GM23338 (cell line): Measurements from ENCODE around the gene DET1. TPM values are rescaled to one million over a fixed set of nuclear protein-coding genes. Genes with fewer than 3 reads are reported as not detected.

Source experiments
- ATAC-seq: fragments of 200-7000 bp; cut with Tn5 transposase; 3 replicates; pipeline ENCODE4 v1.9.1; 2020
- DNase-seq: peaks from one replicate; pipeline ENCODE4 v3.0.0-alpha.2; 2015; ENCODE audit warnings: low spot score
- H2AFZ ChIP-seq: fragments of 200-600 bp; sonication (generic); 2 replicates; pipeline ENCODE4 v1.8.0; 2016; ENCODE audit warnings: antibody characterized with exemption, mild to moderate bottlenecking, moderate library complexity
- H3F3A ChIP-seq: fragments of 200-600 bp; sonication (generic); replicated peaks from 2 replicates; pipeline ENCODE4 v1.8.0; 2017; ENCODE audit warnings: antibody characterized with exemption, mixed run types, low read depth
- H3K27ac ChIP-seq: fragments of 200-600 bp; sonication (generic); 2 replicates; pipeline ENCODE4 v1.6.1; 2016; ENCODE audit warnings: low read depth
- H3K27me3 ChIP-seq: fragments of 200-600 bp; sonication (generic); 2 replicates; pipeline ENCODE4 v1.8.0; 2016; ENCODE audit warnings: mild to moderate bottlenecking, mixed run types, moderate library complexity; ENCODE audit not compliant: insufficient read depth
- H3K36me3 ChIP-seq: fragments of 200-600 bp; sonication (generic); 2 replicates; pipeline ENCODE4 v1.8.0; 2016; ENCODE audit warnings: mild to moderate bottlenecking; ENCODE audit not compliant: insufficient read depth
- H3K4me1 ChIP-seq: fragments of 200-600 bp; sonication (generic); 2 replicates; pipeline ENCODE4 v1.8.0; 2016; ENCODE audit warnings: mild to moderate bottlenecking, moderate library complexity; ENCODE audit not compliant: insufficient read depth
- H3K4me2 ChIP-seq: fragments of 200-600 bp; sonication (generic); 2 replicates; pipeline ENCODE4 v1.7.1; 2017; ENCODE audit warnings: mixed run types
- H3K4me3 ChIP-seq: fragments of 200-600 bp; sonication (generic); 2 replicates; pipeline ENCODE4 v1.6.1; 2016; ENCODE audit warnings: mixed run types
- H3K79me2 ChIP-seq: fragments of 200-600 bp; sonication (generic); replicated peaks from 2 replicates; pipeline ENCODE4 v1.8.0; 2017; ENCODE audit warnings: mild to moderate bottlenecking; ENCODE audit not compliant: insufficient read depth
- H3K9me2 ChIP-seq: fragments of 200-600 bp; sonication (generic); 2 replicates; pipeline ENCODE4 v1.8.0; 2017; ENCODE audit not compliant: insufficient read depth
- H4K20me1 ChIP-seq: fragments of 200-600 bp; sonication (generic); replicated peaks from 2 replicates; pipeline ENCODE4 v1.8.0; 2017; ENCODE audit warnings: mild to moderate bottlenecking; ENCODE audit not compliant: insufficient read depth
- H3K27ac Mint-ChIP-seq: 2 replicates; pipeline ENCODE4 v1.8.0; 2020; ENCODE audit warnings: inconsistent platforms, mild to moderate bottlenecking, moderate library complexity, mixed read lengths
- H3K27me3 Mint-ChIP-seq: 3 replicates; pipeline ENCODE4 v1.8.0; 2022; ENCODE audit warnings: low read depth, mild to moderate bottlenecking, moderate library complexity, mixed read lengths, inconsistent platforms; ENCODE audit not compliant: insufficient read depth, poor library complexity
- H3K36me3 Mint-ChIP-seq: 3 replicates; pipeline ENCODE4 v1.8.0; 2021; ENCODE audit warnings: low read depth, mild to moderate bottlenecking, inconsistent platforms, moderate library complexity, mixed read lengths
- H3K4me1 Mint-ChIP-seq: 3 replicates; pipeline ENCODE4 v1.8.0; 2020; ENCODE audit warnings: mild to moderate bottlenecking, inconsistent platforms, mixed read lengths
- H3K4me3 Mint-ChIP-seq: 3 replicates; pipeline ENCODE4 v1.8.0; 2021; ENCODE audit warnings: moderate library complexity, mild to moderate bottlenecking, inconsistent platforms, mixed read lengths
- H3K9me3 Mint-ChIP-seq: 3 replicates; pipeline ENCODE4 v1.8.0; 2020; ENCODE audit warnings: moderate library complexity, mild to moderate bottlenecking, inconsistent platforms, mixed read lengths
- CREB1 ChIP-seq: fragments of 250-450 bp; sonication (Bioruptor Pico); IDR thresholded peaks from 2 replicates; pipeline ENCODE4 v1.5.0; 2020; ENCODE audit warnings: low read depth, mild to moderate bottlenecking, moderate library complexity
- CTCF ChIP-seq, 2 experiments: fragments of 200-600 bp in 1 of 2; sonication (generic) in 1 of 2; conservative IDR thresholded peaks; 2 replicates each; pipeline versions ENCODE4 v1.5.1 to v1.6.1; 2016 to 2017; ENCODE audit warnings: antibody characterized with exemption in 2 of 2, low read depth in 2 of 2, mild to moderate bottlenecking in 2 of 2, moderate library complexity in 1 of 2
- ETS1 ChIP-seq: IDR thresholded peaks from 2 replicates; pipeline ENCODE4 v1.6.1; 2016; ENCODE audit warnings: antibody characterized with exemption
- EZH2 ChIP-seq: fragments of 200-600 bp; sonication (generic); IDR thresholded peaks from one replicate; pipeline ENCODE4 v1.8.0; 2017; ENCODE audit warnings: antibody characterized with exemption, mild to moderate bottlenecking, low read depth; ENCODE audit not compliant: unreplicated experiment
- EZH2phosphoT487 ChIP-seq: fragments of 200-600 bp; sonication (generic); IDR thresholded peaks from one replicate; pipeline ENCODE4 v1.8.1; 2018; ENCODE audit warnings: antibody characterized with exemption; ENCODE audit not compliant: unreplicated experiment
- JUNB ChIP-seq: IDR thresholded peaks from one replicate; pipeline ENCODE4 v1.6.1; 2016; ENCODE audit warnings: antibody characterized with exemption; ENCODE audit not compliant: unreplicated experiment
- NANOG ChIP-seq: IDR thresholded peaks from 2 replicates; pipeline ENCODE4 v1.6.1; 2016; ENCODE audit warnings: antibody characterized with exemption, borderline replicate concordance
- POLR2AphosphoS5 ChIP-seq: IDR thresholded peaks from 2 replicates; pipeline ENCODE4 v1.6.1; 2016; ENCODE audit warnings: antibody characterized with exemption, low read depth
- REST ChIP-seq: IDR thresholded peaks from one replicate; pipeline ENCODE4 v1.6.1; 2018; ENCODE audit warnings: antibody characterized with exemption; ENCODE audit not compliant: unreplicated experiment
- STAT1 ChIP-seq: IDR thresholded peaks from one replicate; pipeline ENCODE4 v1.6.1; 2016; ENCODE audit warnings: antibody characterized with exemption; ENCODE audit not compliant: unreplicated experiment
- ZNF114 ChIP-seq: fragments of 250-450 bp; sonication (Bioruptor Pico); IDR thresholded peaks from 2 replicates; pipeline ENCODE4 v1.5.0; 2020; ENCODE audit warnings: mild to moderate bottlenecking, moderate library complexity
- ZNF331 ChIP-seq: fragments of 250-450 bp; sonication (Bioruptor Pico); IDR thresholded peaks from 2 replicates; pipeline ENCODE4 v1.5.0; 2020; ENCODE audit warnings: low read depth, mild to moderate bottlenecking, moderate library complexity
- ZNF462 ChIP-seq: fragments of 250-450 bp; sonication (Bioruptor Pico); IDR thresholded peaks from 2 replicates; pipeline ENCODE4 v1.5.0; 2020; ENCODE audit warnings: mild to moderate bottlenecking, moderate library complexity
- polyA plus RNA-seq: library from polyadenylated mRNA; unstranded; fragments of >200 nt; fragmentation: Nextera tagmentation; extraction: Ambion mirVana; gene quantifications from 2 replicates; pipeline ENCODE4 v1.2.1, GENCODE V29; 2016
- total RNA-seq: library from RNA; depleted of rRNA; stranded (reverse); fragments of >200 nt; shearing (Covaris generic); gene quantifications from 2 replicates; pipeline ENCODE4 v1.2.3, GENCODE V29; 2014

DET1 gene
- total and polyA plus RNA-seq, 2 experiments from 2014 or later = 4.2 to 8.6 TPM

- H3K9me2 ChIP-seq = no peaks in the 10 kb centered on the region
- no peaks in the 10 kb centered on the region for H3F3A ChIP-seq
- Mint-ChIP-seq H3K4me3 (no peak overlapping the region; the same call in 2 of the 3 replicates), H3K36me3 (peaks cover 9% of the 10 kb centered on the region; the same call in 1 of the 3 replicates), H3K4me1 (peaks cover 22% of the 10 kb centered on the region), H3K27ac (no peak overlapping the region), H3K27me3 (peaks cover 8% of the 10 kb centered on the region), H3K9me3 (no peaks in the 10 kb centered on the region)
- no peak overlapping the region for H3K4me3 ChIP-seq
- ATAC-seq = peak; percentile 93
- no peak overlapping the region for H3K27ac ChIP-seq
- peak; percentile 39 for DNase-seq
- H3K4me2 ChIP-seq = 0 out of 2 replicates have a peak overlapping the region, but pooled peaks have one; percentile 18
- H3K79me2 ChIP-seq = no peaks in the 10 kb centered on the region
- no peaks in the 10 kb centered on the region for H3K36me3 ChIP-seq
- H2AFZ ChIP-seq = no peak overlapping the region
- TF ChIP-seq STAT1 (no peak), ETS1 (no peak), JUNB (no peak), REST (no peak), EZH2 (no peak), ZNF114 (CRISPR knock-in tag) (no peak), CREB1 (no peak), CTCF (conservative IDR thresholded peaks at IDR 0.05; ENCODE audit: low read depth in 2 of 2) (no peak), ZNF462 (CRISPR knock-in tag) (no peak), ZNF331 (CRISPR knock-in tag) (no peak), NANOG (no peak), EZH2phosphoT487 (no peak), POLR2AphosphoS5 (no peak)
- no peaks in the 10 kb centered on the region; the same call in 1 of the 2 replicates for H4K20me1 ChIP-seq
- peaks cover 14% of the 10 kb centered on the region for H3K4me1 ChIP-seq
- peaks cover 17% of the 10 kb centered on the region; the same call in 1 of the 2 replicates for H3K27me3 ChIP-seq
Measured at GRCh38 chr15:88504445-88504844, 42.0 kb downstream of the DET1 start.
